ENCODE measurements around the gene TACR1. TPM values are rescaled to one million over a fixed set of nuclear protein-coding genes. Genes with fewer than 3 reads are reported as not detected.
A peak's percentile ranks its signal among the peaks of the same experiment; 100 is the strongest.

Gene TACR1
- total and polyA plus RNA-seq, 4 experiments from 2014 or later, result 0.11 TPM; not detected in 3

- intact Hi-C loops (cut with micrococcal nuclease), result no loop called here
- no peaks in the 10 kb centered on the region for H3K27me3 ChIP-seq (ENCODE audit: insufficient read depth, low read length)
- H3K4me1 ChIP-seq (ENCODE audit: insufficient read depth, low read length), result no peaks in the 10 kb centered on the region
- H3K36me3 ChIP-seq (ENCODE audit: insufficient read depth, low read length), result no peaks in the 10 kb centered on the region
- DNase-seq, result no peak
- Mint-ChIP-seq H3K4me3 (no peak overlapping the region), H3K36me3 (peaks cover 4 to 23% of the 10 kb centered on the region in 2 donors), H3K27me3 (no peaks in the 10 kb centered on the region), H3K4me1 (no peaks in the 10 kb centered on the region), H3K9me3 (no peaks in the 10 kb centered on the region), H3K27ac (no peak overlapping the region)
- POLR2A ChIA-PET (ENCODE audit: partially characterized antibody), result no interaction called here
- CTCF ChIA-PET (ENCODE audit: partially characterized antibody), result no interaction called here
- H3K9me3 ChIP-seq (ENCODE audit: control insufficient read depth in 1 of 2, low read length in 2 of 2), result no peaks in the 10 kb centered on the region
- H3K27ac ChIP-seq (ENCODE audit: low read depth, low read length), result no peak overlapping the region
- no peak overlapping the region for H3K4me3 ChIP-seq (ENCODE audit: low read length in 2 of 2)
Observed at GRCh38 chr2:75047992-75048625, 151.2 kb downstream of the TACR1 start.

- POLR2A ChIA-PET (ENCODE audit: partially characterized antibody), result no interaction called here
- no peaks in the 10 kb centered on the region for H3K27me3 Mint-ChIP-seq
Observed at GRCh38 chr2:75047189-75047991, 151.9 kb downstream of the TACR1 start.

GRCh38 chr2:75045526-75046050 lies 153.7 kb downstream of the TACR1 start:
- DNase-seq, result no peak
- POLR2A ChIA-PET (ENCODE audit: partially characterized antibody), result no interaction called here

More at GRCh38 chr2:75047189-75047991, 151.9 kb downstream of the TACR1 start:
- Histone ChIP-seq H3K4me1 (ENCODE audit: insufficient read depth, low read length) (no peaks in the 10 kb centered on the region), H3K36me3 (ENCODE audit: insufficient read depth, low read length) (no peaks in the 10 kb centered on the region), H3K4me3 (ENCODE audit: low read length in 2 of 2) (no peak overlapping the region), H3K27me3 (ENCODE audit: insufficient read depth, low read length) (no peaks in the 10 kb centered on the region), H3K27ac (ENCODE audit: low read depth, low read length) (no peak overlapping the region), H3K9me3 (ENCODE audit: control insufficient read depth in 1 of 2, low read length in 2 of 2) (no peaks in the 10 kb centered on the region)
- no peak overlapping the region for H3K27ac Mint-ChIP-seq
- no peaks in the 10 kb centered on the region for H3K9me3 Mint-ChIP-seq
- H3K4me1 Mint-ChIP-seq, result no peaks in the 10 kb centered on the region
- intact Hi-C loops (cut with micrococcal nuclease), result no loop called here
- no peak for DNase-seq
- no peak overlapping the region for H3K4me3 Mint-ChIP-seq
- CTCF ChIA-PET (ENCODE audit: partially characterized antibody), result no interaction called here
- peaks cover 4 to 23% of the 10 kb centered on the region in 2 donors for H3K36me3 Mint-ChIP-seq

GRCh38 chr2:75044291-75044690 lies 155.0 kb downstream of the TACR1 start:
- intact Hi-C loops (cut with micrococcal nuclease), result no loop called here
- POLR2A ChIA-PET (ENCODE audit: partially characterized antibody), result no interaction called here
- H3K27ac Mint-ChIP-seq, result no peak overlapping the region

More at GRCh38 chr2:75045526-75046050, 153.7 kb downstream of the TACR1 start:
- Mint-ChIP-seq H3K4me1 (peaks cover 0 to 5% (median 1%) of the 10 kb centered on the region in 4 donors), H3K27ac (no peak overlapping the region), H3K4me3 (no peak overlapping the region), H3K36me3 (peaks cover 4 to 19% of the 10 kb centered on the region in 2 donors), H3K9me3 (no peaks in the 10 kb centered on the region), H3K27me3 (no peaks in the 10 kb centered on the region)
- intact Hi-C loops (cut with micrococcal nuclease), result no loop called here
- Histone ChIP-seq H3K4me3 (ENCODE audit: low read length in 2 of 2) (no peak overlapping the region), H3K27me3 (ENCODE audit: insufficient read depth, low read length) (no peaks in the 10 kb centered on the region), H3K36me3 (ENCODE audit: insufficient read depth, low read length) (no peaks in the 10 kb centered on the region), H3K4me1 (ENCODE audit: insufficient read depth, low read length) (no peaks in the 10 kb centered on the region), H3K9me3 (ENCODE audit: control insufficient read depth in 1 of 2, low read length in 2 of 2) (no peaks in the 10 kb centered on the region), H3K27ac (ENCODE audit: low read depth, low read length) (no peak overlapping the region)
- CTCF ChIA-PET (ENCODE audit: partially characterized antibody), result interaction anchor here (1.1 to 1.6 kb wide), 3 partner anchors 11 to 19 kb away, joined by 3 to 5 read pairs (median 3); no protein-coding TSS in a partner anchor

GRCh38 chr2:75042823-75043222 lies 156.5 kb downstream of the TACR1 start:
- no peak overlapping the region for H3K4me3 ChIP-seq (ENCODE audit: low read length in 2 of 2)
- no peaks in the 10 kb centered on the region for H3K36me3 ChIP-seq (ENCODE audit: insufficient read depth, low read length)
- H3K36me3 Mint-ChIP-seq, result peaks cover 4 to 19% of the 10 kb centered on the region in 2 donors
- no peak for DNase-seq
- no peaks in the 10 kb centered on the region for H3K9me3 ChIP-seq (ENCODE audit: control insufficient read depth in 1 of 2, low read length in 2 of 2)
- no peak overlapping the region for H3K27ac Mint-ChIP-seq
- H3K9me3 Mint-ChIP-seq, result no peaks in the 10 kb centered on the region
- ChIA-PET CTCF (ENCODE audit: partially characterized antibody) (interaction anchor here (1.1 to 1.2 kb wide), 2 partner anchors 22 to 23 kb away, joined by 3 read pairs; no protein-coding TSS in a partner anchor), POLR2A (ENCODE audit: partially characterized antibody) (no interaction called here)
- no peaks in the 10 kb centered on the region for H3K4me1 ChIP-seq (ENCODE audit: insufficient read depth, low read length)
- H3K27ac ChIP-seq (ENCODE audit: low read depth, low read length), result no peak overlapping the region
- no peaks in the 10 kb centered on the region for H3K27me3 ChIP-seq (ENCODE audit: insufficient read depth, low read length)
- no peak overlapping the region for H3K4me3 Mint-ChIP-seq
- H3K27me3 Mint-ChIP-seq, result no peaks in the 10 kb centered on the region
- intact Hi-C loops (cut with micrococcal nuclease), result no loop called here
- peaks cover 0 to 5% (median 1%) of the 10 kb centered on the region in 4 donors for H3K4me1 Mint-ChIP-seq

More at GRCh38 chr2:75044291-75044690, 155.0 kb downstream of the TACR1 start:
- H3K27ac ChIP-seq (ENCODE audit: low read depth, low read length), result no peak overlapping the region
- Mint-ChIP-seq H3K27me3 (no peaks in the 10 kb centered on the region), H3K4me1 (peaks cover 0 to 5% (median 1%) of the 10 kb centered on the region in 4 donors), H3K36me3 (peaks cover 4 to 19% of the 10 kb centered on the region in 2 donors), H3K4me3 (no peak overlapping the region), H3K9me3 (no peaks in the 10 kb centered on the region)
- DNase-seq, result no peak
- CTCF ChIA-PET (ENCODE audit: partially characterized antibody), result interaction anchor here (1.1 to 1.6 kb wide), 2 partner anchors 14 to 20 kb away, joined by 3 to 5 read pairs; no protein-coding TSS in a partner anchor
- no peaks in the 10 kb centered on the region for H3K36me3 ChIP-seq (ENCODE audit: insufficient read depth, low read length)
- H3K4me3 ChIP-seq (ENCODE audit: low read length in 2 of 2), result no peak overlapping the region
- no peaks in the 10 kb centered on the region for H3K27me3 ChIP-seq (ENCODE audit: insufficient read depth, low read length)
- no peaks in the 10 kb centered on the region for H3K4me1 ChIP-seq (ENCODE audit: insufficient read depth, low read length)
- no peaks in the 10 kb centered on the region for H3K9me3 ChIP-seq (ENCODE audit: control insufficient read depth in 1 of 2, low read length in 2 of 2)

- peaks cover 4 to 19% of the 10 kb centered on the region in 2 donors for H3K36me3 Mint-ChIP-seq
- Histone ChIP-seq H3K27me3 (ENCODE audit: insufficient read depth, low read length) (no peaks in the 10 kb centered on the region), H3K4me3 (ENCODE audit: low read length in 2 of 2) (no peak overlapping the region), H3K27ac (ENCODE audit: low read depth, low read length) (no peak overlapping the region), H3K4me1 (ENCODE audit: insufficient read depth, low read length) (no peaks in the 10 kb centered on the region), H3K9me3 (ENCODE audit: control insufficient read depth in 1 of 2, low read length in 2 of 2) (no peaks in the 10 kb centered on the region), H3K36me3 (ENCODE audit: insufficient read depth, low read length) (no peaks in the 10 kb centered on the region)
- ChIA-PET CTCF (ENCODE audit: partially characterized antibody) (no interaction called here), POLR2A (ENCODE audit: partially characterized antibody) (no interaction called here)
- H3K27ac Mint-ChIP-seq, result peak overlapping the region in 1 of 7 donors; percentile 2
- peak overlapping the region in 1 of 8 donors; percentile 10 for H3K4me3 Mint-ChIP-seq
- no peaks in the 10 kb centered on the region for H3K9me3 Mint-ChIP-seq
- DNase-seq, result no peak
- H3K27me3 Mint-ChIP-seq, result no peaks in the 10 kb centered on the region
- peaks cover 0 to 5% (median 1%) of the 10 kb centered on the region in 4 donors for H3K4me1 Mint-ChIP-seq
- intact Hi-C loops (cut with micrococcal nuclease), result no loop called here
Observed at GRCh38 chr2:75041731-75042600, 157.4 kb downstream of the TACR1 start.

Data from CD4-positive, alpha-beta memory T cell (primary cell).